Activated T-helper 2 cell treated with anti-CD3 and anti-CD28 coated beads, Interferon-gamma antibody, Interleukin-2, Interleukin-4, amounts not matched to agents 10 μg/mL and 5 μg/mL and 100 μg/mL, durations not matched to agents 14 hours and 24 hours and 36 hours (primary cell): Measurements from ENCODE around the gene ZNF333. TPM values are rescaled to one million over a fixed set of nuclear protein-coding genes. Genes with fewer than 3 reads are reported as not detected.
"Not testable (repeated sequence)": the region's sequence is repeated elsewhere in the genome, so short reads cannot be mapped to it uniquely, and the experiment has no call there.

ENCODE experiments used
- DNase-seq: peaks from one replicate; pipeline ENCODE4 v3.0.0; 2021; ENCODE audit warnings: low spot score
- H3K27ac Mint-ChIP-seq: one replicate; pipeline ENCODE4 v1.8.0; 2021; ENCODE audit warnings: mixed read lengths
- H3K27me3 Mint-ChIP-seq: one replicate; pipeline ENCODE4 v1.8.0; 2021; ENCODE audit warnings: low read depth, mixed read lengths
- H3K36me3 Mint-ChIP-seq: one replicate; pipeline ENCODE4 v1.8.0; 2021; ENCODE audit warnings: low read depth, mixed read lengths
- H3K4me1 Mint-ChIP-seq: one replicate; pipeline ENCODE4 v1.8.0; 2021; ENCODE audit warnings: low read depth, mixed read lengths
- H3K4me3 Mint-ChIP-seq: one replicate; pipeline ENCODE4 v1.8.0; 2021; ENCODE audit warnings: low read depth, mild to moderate bottlenecking, moderate library complexity, mixed read lengths
- H3K9me3 Mint-ChIP-seq: one replicate; pipeline ENCODE4 v1.8.0; 2021; ENCODE audit warnings: mixed read lengths
- intact Hi-C: fragments of 100-400 bp; cut with micrococcal nuclease; formaldehyde crosslinking; loops from one replicate; pipeline ENCODE4 v1.15.1; 2023
- total RNA-seq: library from RNA; stranded (reverse); gene quantifications from 2 replicates; pipeline ENCODE4 v1.2.3, GENCODE V29; 2022

Gene ZNF333
- total RNA-seq, 1 donor from 2014 or later: 13.0 TPM

- Mint-ChIP-seq H3K27me3 (no peaks in the 10 kb centered on the region), H3K36me3 (peaks cover 3% of the 10 kb centered on the region), H3K9me3 (no peaks in the 10 kb centered on the region), H3K4me1 (no peaks in the 10 kb centered on the region), H3K27ac (no peak overlapping the region), H3K4me3 (no peak overlapping the region)
- no peak for DNase-seq
- intact Hi-C loops: no loop called here
Measured at GRCh38 chr19:14763497-14764145, 73.8 kb downstream of the ZNF333 start.

- Mint-ChIP-seq H3K9me3 (no peaks in the 10 kb centered on the region), H3K4me3 (no peak overlapping the region), H3K4me1 (no peaks in the 10 kb centered on the region), H3K36me3 (peaks cover 3% of the 10 kb centered on the region), H3K27me3 (no peaks in the 10 kb centered on the region), H3K27ac (no peak overlapping the region)
- no peak for DNase-seq
- intact Hi-C loops: no loop called here
Measured at GRCh38 chr19:14764401-14764800, 74.6 kb downstream of the ZNF333 start.

GRCh38 chr19:14765403-14765802, 75.6 kb downstream of the ZNF333 start:
- DNase-seq, H3K4me3 Mint-ChIP-seq, H3K27ac Mint-ChIP-seq, H3K36me3 Mint-ChIP-seq, H3K27me3 Mint-ChIP-seq, H3K9me3 Mint-ChIP-seq, H3K4me1 Mint-ChIP-seq, intact Hi-C loops: not testable (repeated sequence)

DNA sequence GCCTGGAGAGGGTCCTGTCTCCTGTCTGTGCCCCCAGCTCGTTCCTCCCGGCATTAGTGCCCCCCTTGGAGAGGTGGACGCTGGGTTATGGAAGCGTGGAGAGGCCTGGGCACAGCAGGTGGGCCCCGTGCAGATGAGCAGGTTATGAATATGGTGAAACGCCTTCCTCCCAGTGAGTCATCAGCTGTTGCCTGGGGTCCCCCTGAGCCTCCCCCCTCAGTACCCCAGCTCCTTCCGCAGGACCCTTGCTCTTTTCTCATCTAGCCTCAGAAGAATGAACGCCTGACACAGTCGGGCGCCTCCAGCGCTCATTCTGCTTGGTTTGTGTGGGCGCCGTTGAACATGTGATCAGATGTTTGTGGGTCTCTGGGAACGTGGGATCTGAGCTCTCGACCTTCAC, 76.0 kb downstream of the ZNF333 start:
- DNase-seq, H3K4me3 Mint-ChIP-seq, H3K27ac Mint-ChIP-seq, H3K27me3 Mint-ChIP-seq, H3K4me1 Mint-ChIP-seq, H3K36me3 Mint-ChIP-seq, intact Hi-C loops, H3K9me3 Mint-ChIP-seq: not testable (repeated sequence)

DNA sequence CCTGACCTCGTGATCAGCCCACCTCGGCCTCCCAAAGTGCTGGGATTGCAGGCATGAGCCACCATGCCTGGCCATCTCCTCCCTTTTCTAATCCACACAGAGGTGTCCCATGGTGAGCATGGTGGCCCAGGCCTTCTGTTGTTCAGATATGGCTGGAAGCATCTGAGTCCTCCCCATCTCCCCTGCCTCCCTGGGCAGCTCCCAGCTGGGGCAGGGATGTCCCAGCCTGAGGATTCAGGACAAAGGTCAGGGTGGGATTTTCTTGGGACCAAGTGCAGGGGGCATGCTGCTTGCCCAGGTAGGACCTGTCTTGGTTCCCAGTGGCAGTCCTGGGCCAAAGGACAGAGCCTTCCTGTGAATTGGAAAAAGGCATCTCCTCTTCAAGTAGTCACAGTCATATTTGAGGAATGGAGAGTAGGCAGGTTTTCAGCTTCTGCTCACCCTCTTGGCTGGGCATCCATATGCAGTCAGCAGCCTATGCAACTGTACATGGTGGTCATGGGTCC, 77.7 kb downstream of the ZNF333 start:
- Mint-ChIP-seq H3K4me1 (no peaks in the 10 kb centered on the region), H3K36me3 (peaks cover 3% of the 10 kb centered on the region), H3K4me3 (no peak overlapping the region), H3K27ac (no peak overlapping the region), H3K27me3 (no peaks in the 10 kb centered on the region), H3K9me3 (no peaks in the 10 kb centered on the region)
- intact Hi-C loops: no loop called here
- no peak for DNase-seq

DNA sequence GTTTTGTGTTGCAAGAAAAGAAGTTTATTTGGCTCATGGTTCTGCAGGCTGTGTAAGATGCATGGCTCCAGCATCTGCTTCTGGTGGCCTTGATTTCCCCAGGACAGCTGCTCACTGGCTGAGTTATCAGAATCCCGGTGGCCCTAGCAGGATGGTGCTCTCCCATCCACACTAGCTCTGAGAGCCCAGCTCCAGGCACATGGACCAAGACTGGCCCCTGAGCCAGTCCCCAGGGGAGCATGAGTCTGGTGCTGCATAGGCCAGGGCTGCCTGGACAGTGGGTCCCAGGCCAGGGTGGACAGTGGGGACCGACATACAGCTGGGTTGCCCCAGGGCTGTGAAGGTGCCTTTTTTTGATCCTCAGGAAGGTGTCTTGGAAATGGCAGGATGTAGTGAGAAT, 78.2 kb downstream of the ZNF333 start:
- Mint-ChIP-seq H3K36me3 (peaks cover 3% of the 10 kb centered on the region), H3K27me3 (no peaks in the 10 kb centered on the region), H3K4me3 (no peak overlapping the region), H3K27ac (no peak overlapping the region), H3K4me1 (no peaks in the 10 kb centered on the region), H3K9me3 (no peaks in the 10 kb centered on the region)
- intact Hi-C loops: no loop called here
- DNase-seq: no peak

DNA sequence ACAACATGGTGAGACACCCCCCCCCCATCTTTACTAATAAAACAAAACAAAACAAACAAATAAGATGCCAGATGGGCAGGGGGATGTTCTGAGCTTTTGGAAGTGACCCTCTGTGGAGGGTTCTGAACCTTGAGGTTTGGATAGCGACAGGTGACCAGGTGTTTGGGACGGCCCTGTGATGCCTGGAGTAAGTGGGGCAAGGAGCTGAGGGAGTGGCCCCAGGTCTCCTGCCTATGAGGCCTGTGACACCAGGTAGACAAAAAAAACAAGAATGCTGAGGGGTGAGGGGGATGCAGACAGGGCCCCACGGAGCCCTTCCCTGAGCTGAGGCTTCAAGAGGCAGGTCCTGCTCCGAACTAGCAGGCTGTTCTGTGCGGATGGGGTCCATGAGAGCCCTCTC, 79.4 kb downstream of the ZNF333 start:
- intact Hi-C loops: no loop called here
- Mint-ChIP-seq H3K36me3 (peaks cover 3% of the 10 kb centered on the region), H3K9me3 (no peaks in the 10 kb centered on the region), H3K27me3 (no peaks in the 10 kb centered on the region), H3K4me1 (no peaks in the 10 kb centered on the region), H3K27ac (no peak overlapping the region), H3K4me3 (no peak overlapping the region)
- no peak for DNase-seq

DNA sequence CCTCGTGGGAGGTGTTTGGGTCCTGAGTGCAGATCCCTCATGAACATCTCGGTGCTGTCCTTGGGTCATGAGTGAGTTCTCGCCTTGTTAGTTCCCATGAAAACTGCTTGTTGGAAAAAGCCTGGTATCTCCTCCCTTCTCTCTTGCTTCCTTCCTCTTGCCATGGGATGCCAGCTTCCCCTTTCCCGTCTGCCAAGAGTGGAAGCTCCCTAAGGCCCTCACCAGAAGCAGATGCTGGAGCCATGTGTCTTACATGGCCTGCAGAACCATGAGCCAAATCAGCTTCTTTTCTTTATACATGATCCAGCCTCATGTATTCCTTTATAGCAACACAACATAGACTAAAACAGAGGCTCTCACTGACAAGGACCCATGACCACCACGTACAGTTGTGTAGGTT, 80.3 kb downstream of the ZNF333 start:
- Mint-ChIP-seq H3K27me3 (no peaks in the 10 kb centered on the region), H3K9me3 (no peaks in the 10 kb centered on the region), H3K36me3 (peaks cover 3% of the 10 kb centered on the region), H3K4me3 (no peak overlapping the region), H3K27ac (no peak overlapping the region), H3K4me1 (no peaks in the 10 kb centered on the region)
- intact Hi-C loops: no loop called here
- DNase-seq: no peak

GRCh38 chr19:14770944-14771839, 81.3 kb downstream of the ZNF333 start:
- no peak for DNase-seq
- Mint-ChIP-seq H3K36me3 (no peaks in the 10 kb centered on the region), H3K27ac (no peak overlapping the region), H3K4me1 (peaks cover 5% of the 10 kb centered on the region), H3K9me3 (no peaks in the 10 kb centered on the region), H3K27me3 (peaks cover 6% of the 10 kb centered on the region), H3K4me3 (no peak overlapping the region)
- intact Hi-C loops: no loop called here

DNA sequence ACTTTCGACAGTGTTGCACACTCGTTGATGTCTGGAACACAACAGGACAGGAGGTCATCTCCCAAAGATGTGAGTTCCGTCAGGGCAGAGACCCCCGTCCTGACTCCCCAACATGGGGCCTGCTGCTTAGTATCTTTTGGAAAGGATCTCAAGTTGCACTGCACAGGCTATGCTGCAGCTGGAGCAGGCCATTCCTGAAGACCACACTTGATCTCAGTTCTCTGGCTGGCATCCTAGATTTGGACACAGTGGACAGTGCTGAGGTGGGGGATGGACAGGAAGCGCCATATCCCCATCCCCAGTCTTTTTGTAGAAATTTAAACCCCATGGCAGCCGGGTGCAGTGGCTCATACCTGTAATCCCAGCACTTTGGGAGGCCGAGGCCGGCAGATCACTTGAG, 82.6 kb downstream of the ZNF333 start:
- H3K4me1 Mint-ChIP-seq: peaks cover 11% of the 10 kb centered on the region
- no peaks in the 10 kb centered on the region for H3K36me3 Mint-ChIP-seq
- no peak overlapping the region for H3K27ac Mint-ChIP-seq
- peaks cover 11% of the 10 kb centered on the region for H3K27me3 Mint-ChIP-seq
- intact Hi-C loops: no loop called here
- no peak overlapping the region for H3K4me3 Mint-ChIP-seq
- no peak for DNase-seq
- no peaks in the 10 kb centered on the region for H3K9me3 Mint-ChIP-seq

- Mint-ChIP-seq H3K27me3 (peaks cover 14% of the 10 kb centered on the region), H3K27ac (no peak overlapping the region), H3K4me3 (no peak overlapping the region), H3K36me3 (no peaks in the 10 kb centered on the region), H3K9me3 (no peaks in the 10 kb centered on the region), H3K4me1 (peaks cover 11% of the 10 kb centered on the region)
- no peak for DNase-seq
- intact Hi-C loops: no loop called here
Measured at GRCh38 chr19:14772995-14773394, 83.1 kb downstream of the ZNF333 start.

DNA sequence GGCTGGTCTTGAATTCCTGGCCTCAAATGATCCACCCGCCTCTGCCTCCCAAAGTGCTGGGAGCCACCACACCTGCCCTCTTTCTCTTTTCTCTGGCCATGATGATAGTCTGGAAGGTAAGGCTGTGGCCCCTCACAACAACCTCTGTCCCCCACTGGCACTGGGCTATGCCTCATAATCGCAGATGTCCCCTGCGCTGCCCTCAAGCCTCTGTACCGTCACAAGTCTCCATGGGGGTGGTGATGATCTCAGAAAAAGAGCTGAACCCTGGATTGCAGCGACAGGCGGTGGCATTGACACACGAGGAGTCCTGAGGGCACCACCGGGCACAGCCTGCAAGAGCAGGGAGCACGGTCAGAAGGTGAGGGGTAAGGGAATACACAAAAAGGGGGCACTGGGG, 83.9 kb downstream of the ZNF333 start:
- peaks cover 11% of the 10 kb centered on the region for H3K4me1 Mint-ChIP-seq
- intact Hi-C loops, H3K4me3 Mint-ChIP-seq, H3K27ac Mint-ChIP-seq, H3K36me3 Mint-ChIP-seq, DNase-seq, H3K9me3 Mint-ChIP-seq: not testable (repeated sequence)
- peaks cover 14% of the 10 kb centered on the region for H3K27me3 Mint-ChIP-seq

- H3K27ac Mint-ChIP-seq: no peak overlapping the region
- H3K4me3 Mint-ChIP-seq: no peak overlapping the region
- no peaks in the 10 kb centered on the region for H3K9me3 Mint-ChIP-seq
- no peak for DNase-seq
- H3K4me1 Mint-ChIP-seq: peaks cover 11% of the 10 kb centered on the region
- H3K36me3 Mint-ChIP-seq: no peaks in the 10 kb centered on the region
- intact Hi-C loops: no loop called here
- H3K27me3 Mint-ChIP-seq: peaks cover 17% of the 10 kb centered on the region
Measured at GRCh38 chr19:14774373-14774772, 84.5 kb downstream of the ZNF333 start.
